SU-DHL-6 (cell line): ENCODE results near the gene ZG16.

ENCODE experiments used
- H2AFZ ChIP-seq: fragments of 200-600 bp; sonication (generic); 2 replicates; pipeline ENCODE4 v1.6.1; 2014; ENCODE audit warnings: low read depth, mild to moderate bottlenecking, moderate library complexity, mixed read lengths, antibody characterized with exemption, low read length; ENCODE audit not compliant: severe bottlenecking
- H3F3A ChIP-seq: fragments of 200-600 bp; shearing (Covaris generic); 2 replicates; pipeline ENCODE4 v1.6.0; 2016; ENCODE audit warnings: antibody characterized with exemption, mild to moderate bottlenecking; ENCODE audit not compliant: insufficient read depth
- H3K27ac ChIP-seq: fragments of 200-600 bp; sonication (generic); 2 replicates; pipeline ENCODE4 v1.5.1; 2016; ENCODE audit warnings: low read depth, mild to moderate bottlenecking, low read length, moderate library complexity, mixed read lengths
- H3K27me3 ChIP-seq: fragments of 200-600 bp; sonication (generic), shearing (Covaris generic); 2 replicates; pipeline ENCODE4 v1.6.0; 2014; ENCODE audit warnings: mild to moderate bottlenecking, low read length
- H3K36me3 ChIP-seq: fragments of 200-600 bp; sonication (generic); 2 replicates; pipeline ENCODE4 v1.6.1; 2014; ENCODE audit warnings: mild to moderate bottlenecking, low read length, mixed read lengths
- H3K4me2 ChIP-seq: fragments of 300-600, 200-600 bp; shearing (Covaris generic), sonication (generic); 2 replicates; pipeline ENCODE4 v1.6.0; 2014; ENCODE audit warnings: low read length, low read depth, mild to moderate bottlenecking; ENCODE audit not compliant: poor library complexity, severe bottlenecking
- H3K4me3 ChIP-seq: fragments of 200-600 bp; sonication (generic); 2 replicates; pipeline ENCODE4 v1.5.1; 2014; ENCODE audit warnings: antibody characterized with exemption, low read length, mild to moderate bottlenecking, mixed read lengths; ENCODE audit not compliant: insufficient read depth, poor library complexity, severe bottlenecking
- H3K79me2 ChIP-seq: fragments of 200-600 bp; sonication (generic); 2 replicates; pipeline ENCODE4 v1.6.1; 2014; ENCODE audit warnings: mild to moderate bottlenecking, low read length, moderate library complexity; ENCODE audit not compliant: insufficient read depth
- H3K9ac ChIP-seq: fragments of 200-600 bp; sonication (generic); 2 replicates; pipeline ENCODE4 v1.7.0; 2014; ENCODE audit warnings: mild to moderate bottlenecking, low read length
- H3K9me2 ChIP-seq: fragments of 200-600 bp; sonication (generic); replicated peaks from 2 replicates; pipeline ENCODE4 v1.6.1; 2014; ENCODE audit warnings: low read length; ENCODE audit not compliant: insufficient read depth
- H3K9me3 ChIP-seq: fragments of 200-600 bp; sonication (generic); 2 replicates; pipeline ENCODE4 v1.6.1; 2014; ENCODE audit warnings: low read length, mixed read lengths; ENCODE audit not compliant: insufficient read depth
- H4K20me1 ChIP-seq: fragments of 200-600 bp; sonication (generic); 2 replicates; pipeline ENCODE4 v1.6.1; 2014; ENCODE audit warnings: low read depth, mild to moderate bottlenecking, antibody characterized with exemption, low read length, moderate library complexity, mixed read lengths
- CTCF ChIP-seq: fragments of 200-600 bp; sonication (generic); IDR thresholded peaks from one replicate; pipeline ENCODE4 v1.5.1; 2017; ENCODE audit warnings: antibody characterized with exemption, mild to moderate bottlenecking, low read length, moderate library complexity; ENCODE audit not compliant: insufficient read depth, poor library complexity, severe bottlenecking
- EZH2phosphoT487 ChIP-seq: fragments of 200-600 bp; sonication (generic), shearing (Covaris generic); conservative IDR thresholded peaks from 2 replicates; pipeline ENCODE4 v1.6.1; 2018; ENCODE audit warnings: mild to moderate bottlenecking, antibody characterized with exemption, low read length, moderate library complexity, mixed read lengths

The ZG16 gene

GRCh38 chr16:29743475-29743826 lies 34.6 kb upstream of the ZG16 start:
- no peaks in the 10 kb centered on the region for H3K79me2 ChIP-seq
- no peaks in the 10 kb centered on the region for H3K36me3 ChIP-seq
- no peak for TF ChIP-seq EZH2phosphoT487
- no peak for TF ChIP-seq CTCF
- no peak overlapping the region for H3K27ac ChIP-seq
- H3K9me2 ChIP-seq: no peaks in the 10 kb centered on the region
- no peak overlapping the region for H2AFZ ChIP-seq
- H3K4me3 ChIP-seq: no peak overlapping the region
- no peaks in the 10 kb centered on the region for H3F3A ChIP-seq
- H3K27me3 ChIP-seq: no peaks in the 10 kb centered on the region
- no peak overlapping the region for H3K4me2 ChIP-seq
- no peaks in the 10 kb centered on the region for H4K20me1 ChIP-seq
- H3K9ac ChIP-seq: no peak overlapping the region
- no peaks in the 10 kb centered on the region for H3K9me3 ChIP-seq

DNA sequence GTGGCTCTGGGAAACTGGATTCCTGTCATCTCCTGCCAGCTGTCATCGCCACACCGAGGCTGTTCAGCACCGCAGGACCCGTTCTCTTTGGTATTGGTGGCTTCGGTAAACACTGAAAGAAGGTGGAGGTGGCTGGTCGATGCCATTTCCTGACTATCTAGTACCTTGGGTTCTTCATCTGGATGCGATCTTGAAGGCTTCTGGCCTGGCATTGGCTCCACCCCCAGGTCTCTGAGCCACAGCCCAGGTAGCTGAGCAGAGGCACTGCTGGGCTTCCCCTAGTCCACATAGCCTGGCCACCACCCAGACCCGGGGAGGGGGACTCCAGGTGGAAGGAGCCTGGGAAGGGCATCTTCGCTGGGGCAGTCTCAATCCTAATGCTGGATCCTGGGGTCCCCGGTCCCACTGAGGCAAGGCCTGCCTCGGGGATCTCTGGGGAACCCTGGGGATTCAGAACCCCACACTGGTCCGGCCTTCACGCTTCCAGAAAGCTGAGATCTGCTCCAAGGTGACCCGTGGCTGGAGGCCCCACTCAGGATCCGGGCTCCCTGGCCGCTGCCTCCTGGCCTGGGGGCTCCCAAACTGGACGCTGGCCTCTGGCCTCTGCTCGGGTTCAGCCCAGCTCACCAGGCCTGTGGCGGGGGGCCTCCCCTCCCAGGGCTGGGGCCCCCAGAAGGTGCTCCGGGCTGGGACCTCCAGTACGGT lies 34.1 kb upstream of the ZG16 start:
- Histone ChIP-seq H2AFZ (no peak overlapping the region), H3K9me2 (no peaks in the 10 kb centered on the region), H3K4me3 (no peak overlapping the region), H3K9ac (no peak overlapping the region), H3K9me3 (no peaks in the 10 kb centered on the region), H3K79me2 (no peaks in the 10 kb centered on the region), H4K20me1 (no peaks in the 10 kb centered on the region), H3K27me3 (no peaks in the 10 kb centered on the region), H3F3A (no peaks in the 10 kb centered on the region), H3K36me3 (no peaks in the 10 kb centered on the region), H3K4me2 (no peak overlapping the region), H3K27ac (no peak overlapping the region)
- TF ChIP-seq CTCF (no peak), EZH2phosphoT487 (no peak)

DNA sequence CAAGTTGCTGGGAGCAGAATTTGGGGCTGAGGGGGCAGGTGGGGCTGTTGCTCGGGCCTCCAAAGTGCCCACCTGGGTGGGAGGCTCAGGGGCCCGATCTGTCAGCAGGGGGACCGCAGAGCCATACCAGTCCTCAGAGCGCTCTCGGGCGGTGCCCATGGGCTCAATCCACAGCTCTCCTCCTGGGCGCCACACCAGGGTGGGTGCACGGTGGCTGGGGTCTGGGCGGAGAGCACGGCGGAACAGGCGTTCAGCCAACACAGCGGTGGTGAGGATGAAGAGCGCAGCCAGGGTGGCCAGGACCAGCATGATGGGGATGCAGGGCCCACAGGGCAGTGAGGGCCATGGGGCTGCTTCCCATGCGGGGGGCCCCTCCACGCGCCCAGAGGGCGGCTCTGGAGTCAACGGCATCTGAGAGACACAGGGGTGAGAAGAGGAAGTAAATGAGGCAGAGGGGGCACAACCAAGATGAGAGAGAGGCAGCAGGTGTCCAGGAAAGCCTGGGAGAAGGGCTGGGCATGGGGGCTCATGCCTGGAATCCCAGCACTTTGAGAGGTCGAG lies 33.4 kb upstream of the ZG16 start:
- no peaks in the 10 kb centered on the region for H3K79me2 ChIP-seq
- H3K4me2 ChIP-seq: no peak overlapping the region
- no peak overlapping the region for H3K4me3 ChIP-seq

DNA sequence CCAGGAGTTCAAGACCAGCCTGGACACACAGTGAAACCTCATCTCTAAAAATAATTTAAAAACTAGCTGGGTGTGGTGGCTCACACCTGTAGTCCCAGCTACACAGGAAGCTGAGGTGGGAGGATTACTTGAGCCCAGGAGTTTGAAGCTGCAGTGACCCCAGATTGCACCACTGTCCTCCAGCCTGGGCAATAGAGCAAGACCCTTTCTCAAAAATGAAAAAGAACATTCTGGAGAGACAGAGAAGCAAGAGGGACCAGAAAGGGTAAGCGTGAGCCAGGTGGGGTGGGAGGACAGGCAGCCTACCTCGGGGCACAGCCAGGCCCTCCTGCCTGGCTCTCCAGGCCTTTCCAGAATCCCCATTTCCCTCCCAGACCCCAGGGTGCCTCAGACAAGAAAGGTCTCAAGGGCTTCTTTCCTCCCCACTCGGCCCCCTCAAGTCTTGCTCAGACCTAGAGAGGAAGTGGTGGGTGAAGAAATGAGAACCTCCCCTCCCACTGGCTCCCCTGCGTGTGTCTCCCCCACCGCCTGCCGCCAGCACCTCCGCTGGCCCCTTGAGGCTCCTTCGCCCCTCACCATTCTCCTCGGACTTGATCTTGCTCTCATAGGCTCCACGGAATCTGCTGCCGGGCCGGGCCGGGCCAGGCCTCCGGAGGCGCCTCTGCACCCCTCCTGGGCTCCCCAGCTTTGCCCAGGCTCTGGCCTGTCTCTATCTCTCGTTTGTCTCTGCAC lies 32.8 kb upstream of the ZG16 start:
- Histone ChIP-seq H3K27ac (no peak overlapping the region), H3K36me3 (no peaks in the 10 kb centered on the region), H2AFZ (peak overlapping the region; percentile 51), H3K9ac (peak overlapping the region; percentile 40; the same call in 1 of the 2 replicates), H4K20me1 (no peaks in the 10 kb centered on the region), H3K9me3 (no peaks in the 10 kb centered on the region), H3K79me2 (no peaks in the 10 kb centered on the region), H3K4me2 (peak overlapping the region; percentile 37), H3K27me3 (no peaks in the 10 kb centered on the region), H3K9me2 (no peaks in the 10 kb centered on the region), H3K4me3 (no peak overlapping the region), H3F3A (no peaks in the 10 kb centered on the region)
- TF ChIP-seq EZH2phosphoT487: no peak
- TF ChIP-seq CTCF: no peak

More for the DNA sequence above, 33.4 kb upstream of the ZG16 start:
- Histone ChIP-seq H3K9ac (no peak overlapping the region), H2AFZ (no peak overlapping the region), H3K27ac (no peak overlapping the region), H3K27me3 (no peaks in the 10 kb centered on the region), H3K9me2 (no peaks in the 10 kb centered on the region), H3K9me3 (no peaks in the 10 kb centered on the region), H4K20me1 (no peaks in the 10 kb centered on the region), H3K36me3 (no peaks in the 10 kb centered on the region), H3F3A (no peaks in the 10 kb centered on the region)
- TF ChIP-seq EZH2phosphoT487: no peak
